ENCODE results near the gene COL4A6.

Gene COL4A6

DNA sequence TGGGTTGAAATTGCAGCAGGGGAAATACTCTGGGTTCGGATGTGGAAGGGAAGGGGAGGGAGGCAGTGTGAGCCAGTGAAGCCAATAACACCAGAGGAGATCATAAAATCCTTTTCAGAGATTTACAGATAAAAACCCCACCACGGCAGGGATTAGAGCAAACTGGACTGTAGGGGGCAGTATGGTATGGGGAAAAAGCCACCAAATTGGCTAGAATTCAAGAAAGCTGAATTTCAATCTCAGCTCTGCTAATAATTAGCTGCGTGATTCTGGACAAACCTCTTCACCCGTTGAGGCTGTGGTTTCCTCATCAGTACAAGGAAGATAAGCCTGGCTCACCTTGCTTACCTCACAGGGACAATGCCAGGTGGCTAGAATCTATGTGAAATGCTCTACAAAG lies 238.5 kb downstream of the COL4A6 start:
- DNase-seq: no peak

DNA sequence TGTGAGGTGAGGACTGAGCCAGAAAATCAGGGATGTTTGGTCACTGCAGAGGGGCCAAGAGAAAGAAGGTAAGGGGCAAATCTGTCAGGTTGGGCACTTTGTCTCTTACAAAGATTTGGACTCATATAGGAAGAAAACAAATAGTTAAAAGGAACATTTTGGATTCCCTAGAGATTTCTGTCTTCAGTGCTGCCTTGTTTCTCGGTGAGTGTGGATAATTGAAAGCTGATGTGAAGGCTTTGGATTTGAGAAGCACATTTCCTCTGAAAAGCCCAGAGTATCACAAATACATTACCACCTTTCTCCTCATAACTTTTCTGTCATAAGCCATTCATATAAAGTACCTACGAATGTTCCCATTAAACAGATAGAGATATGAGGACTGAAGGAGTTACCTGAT lies 239.2 kb downstream of the COL4A6 start:
- no peak for DNase-seq

DNA sequence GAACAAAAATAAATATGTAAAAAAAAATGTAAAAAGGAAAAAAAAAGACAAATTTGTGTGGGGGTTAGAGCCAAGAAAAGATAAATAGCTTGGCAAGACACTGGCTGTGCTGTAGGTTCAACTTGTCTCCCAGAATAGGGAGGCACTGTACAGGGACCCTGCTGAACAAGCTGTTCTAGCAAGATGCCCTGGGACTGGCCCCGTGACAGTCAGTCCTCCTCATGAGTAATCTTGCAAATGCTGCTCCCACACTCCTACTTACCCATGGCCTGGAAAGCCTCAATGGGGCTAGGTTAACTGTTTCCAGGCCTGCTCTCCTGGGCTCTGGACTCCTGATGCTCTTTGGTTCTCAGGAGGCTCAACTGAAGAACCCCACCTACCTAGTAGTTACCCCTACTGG lies 239.8 kb downstream of the COL4A6 start:
- DNase-seq: no peak

DNA sequence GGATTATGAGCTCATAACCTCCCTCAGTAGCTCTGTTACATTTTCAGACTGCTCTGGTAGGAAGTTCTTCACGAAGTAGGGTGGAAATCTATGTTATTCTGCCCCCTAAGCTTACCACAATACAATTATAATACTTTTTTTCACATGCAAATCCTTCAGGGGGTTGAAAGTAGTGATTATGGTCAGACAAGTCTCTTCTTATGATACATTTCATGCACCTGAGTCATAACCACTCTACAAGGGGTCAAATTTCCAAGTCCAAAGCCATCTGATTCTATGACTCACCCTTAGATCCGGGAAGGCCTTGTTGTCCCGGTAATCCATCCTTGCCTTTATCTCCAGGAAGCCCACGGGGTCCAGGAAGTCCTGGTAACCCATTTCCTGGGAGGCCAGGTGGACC lies 251.4 kb downstream of the COL4A6 start:
- DNase-seq: no peak

DNA sequence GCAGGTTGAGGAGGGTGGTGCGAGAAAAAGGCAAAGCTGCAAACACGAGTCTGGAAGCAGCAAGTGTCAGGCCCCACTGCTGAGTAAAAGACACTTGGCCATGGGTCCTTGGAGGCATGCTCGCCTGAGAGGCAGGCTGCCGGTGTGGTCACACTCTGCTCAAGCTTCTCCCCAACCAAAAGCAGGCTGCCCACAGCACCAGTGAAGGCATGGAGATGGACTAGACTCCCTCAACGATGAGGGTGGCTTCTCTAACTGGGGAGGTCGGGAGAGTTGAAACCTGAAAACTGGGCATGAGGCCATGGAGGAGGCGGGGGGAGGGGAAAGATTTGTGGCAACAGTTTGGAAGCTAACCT lies 260.1 kb downstream of the COL4A6 start:
- DNase-seq: no peak

DNA sequence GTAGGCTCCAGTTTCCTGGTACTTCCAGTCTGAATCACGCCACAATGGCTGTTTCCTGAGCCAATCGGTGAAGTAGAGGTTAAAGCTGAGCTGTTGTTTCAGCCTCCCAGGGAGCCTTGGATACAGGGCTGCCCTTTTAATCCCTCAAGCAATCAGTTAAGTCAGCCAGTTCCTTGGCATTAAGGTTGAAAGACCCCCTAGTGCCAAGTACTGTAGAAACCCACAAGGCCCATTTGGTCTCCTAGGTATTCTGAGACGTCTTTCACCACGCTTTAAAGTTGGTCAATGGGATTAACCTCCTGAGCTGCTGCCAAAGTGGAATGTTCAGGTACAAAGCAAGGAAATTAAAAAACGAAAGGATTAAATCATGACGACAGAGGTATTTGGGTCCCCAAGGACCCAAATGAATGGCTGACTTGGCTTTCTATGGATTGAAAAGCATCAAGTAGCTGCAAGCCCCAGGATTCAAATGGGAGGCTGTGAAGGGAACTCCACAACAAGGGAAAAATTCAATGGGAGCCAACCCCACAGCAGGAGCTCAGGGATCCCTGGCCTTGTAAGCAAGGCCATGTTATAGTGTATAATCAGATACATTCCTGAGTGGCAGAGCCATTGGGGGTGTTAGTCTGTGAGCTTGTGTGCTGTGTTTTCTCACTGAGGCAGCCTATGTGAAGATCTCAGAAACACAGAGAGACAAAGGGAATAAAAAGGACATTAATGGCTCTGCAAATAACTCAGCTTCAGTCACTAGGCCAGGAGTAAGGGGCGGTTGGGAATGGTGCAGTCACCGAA lies 260.7 kb downstream of the COL4A6 start:
- DNase-seq: no peak

DNA sequence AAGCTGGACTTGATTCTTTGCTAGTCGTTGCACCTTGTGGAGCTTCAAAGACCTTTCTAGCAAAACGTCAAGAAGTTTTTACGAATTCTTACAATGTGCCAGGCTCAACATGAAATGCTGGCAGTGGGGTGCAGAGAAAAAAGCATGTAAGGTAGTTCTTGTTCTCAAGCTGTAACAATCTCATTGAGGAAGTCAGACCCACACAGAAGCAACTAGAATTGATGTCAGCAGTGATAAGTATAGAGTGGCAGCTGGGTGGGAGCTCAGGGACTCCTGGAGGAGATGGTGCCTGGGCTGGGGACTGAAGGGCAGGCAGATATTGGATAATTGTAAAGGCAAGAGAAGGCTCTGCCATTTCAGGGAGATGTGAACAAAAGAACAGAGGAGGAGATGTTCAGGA lies 264.3 kb downstream of the COL4A6 start:
- no peak for DNase-seq

DNA sequence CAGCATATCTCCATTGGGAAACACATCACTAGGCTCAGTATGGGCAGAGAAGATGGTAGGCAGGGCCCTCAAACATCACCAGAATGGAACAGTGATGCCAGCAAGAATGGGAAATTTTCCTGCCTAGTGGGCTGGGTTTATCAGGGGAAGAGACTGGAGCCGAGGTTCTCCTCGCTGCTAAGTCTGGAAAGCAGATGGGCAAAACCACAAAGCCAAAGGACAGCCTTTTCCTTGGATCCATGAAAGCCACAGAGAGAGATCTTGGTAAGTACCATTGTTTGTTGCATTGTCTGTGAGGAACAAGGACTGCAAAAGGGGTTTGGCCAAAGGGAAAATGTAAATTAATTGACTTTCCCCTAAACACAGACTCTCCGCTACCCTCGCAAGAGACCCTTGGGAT lies 266.6 kb downstream of the COL4A6 start:
- DNase-seq: no peak

DNA sequence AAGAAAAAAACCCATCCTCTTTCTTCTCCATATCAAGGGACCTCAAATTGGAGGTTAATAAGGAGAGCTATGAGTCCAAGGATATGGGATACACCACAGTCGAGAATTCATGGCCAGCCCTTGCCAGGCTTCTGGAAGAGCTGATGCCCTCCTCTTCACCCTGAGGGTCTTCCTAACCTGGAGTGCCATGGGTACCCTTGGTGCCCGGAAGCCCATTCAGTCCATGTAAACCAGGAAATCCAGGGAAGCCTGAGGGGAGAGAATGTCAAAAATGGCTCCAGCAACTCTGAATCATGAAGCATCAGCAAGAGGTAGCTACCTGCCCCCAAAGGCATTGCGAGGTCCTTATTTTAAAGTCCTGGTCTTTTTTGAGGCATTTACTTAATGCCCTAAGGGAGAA lies 268.5 kb downstream of the COL4A6 start:
- DNase-seq: no peak

DNA sequence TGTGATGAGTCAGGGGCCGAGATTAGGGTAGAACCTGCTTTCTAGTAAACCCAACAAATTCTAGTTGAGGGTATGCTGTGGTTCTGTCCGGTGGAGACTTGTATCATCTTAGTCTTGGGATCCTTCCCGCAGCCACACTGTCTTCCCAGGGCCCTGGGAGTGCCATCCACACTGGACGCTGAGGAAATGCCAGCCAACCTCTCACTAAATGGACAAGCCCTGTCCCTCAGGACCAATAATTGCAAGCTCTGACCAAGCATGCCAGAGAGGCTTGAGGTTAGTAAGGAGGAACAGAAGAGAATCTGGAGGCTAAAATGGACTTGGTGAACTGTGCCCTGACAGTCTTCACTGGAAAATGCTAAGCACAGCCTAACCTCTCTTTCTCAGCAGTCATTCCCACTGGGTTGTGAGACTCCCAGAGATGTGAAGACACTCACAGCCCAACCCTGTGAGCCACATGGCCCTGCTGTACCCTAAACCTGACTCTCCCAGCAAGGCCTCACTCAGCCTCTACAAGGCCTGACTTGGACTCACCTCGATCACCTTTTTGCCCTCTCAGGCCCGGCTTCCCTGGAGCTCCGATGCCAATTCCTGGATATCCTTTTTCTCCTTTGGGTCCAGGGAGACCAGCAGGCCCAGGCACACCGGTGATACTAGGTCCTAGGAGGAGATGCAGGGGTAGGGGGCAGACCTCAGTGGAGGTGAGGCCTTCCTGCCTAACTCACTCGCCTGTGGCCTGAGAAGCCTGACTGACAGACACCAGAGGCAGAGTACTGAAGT lies 269.1 kb downstream of the COL4A6 start:
- DNase-seq: no peak

DNA sequence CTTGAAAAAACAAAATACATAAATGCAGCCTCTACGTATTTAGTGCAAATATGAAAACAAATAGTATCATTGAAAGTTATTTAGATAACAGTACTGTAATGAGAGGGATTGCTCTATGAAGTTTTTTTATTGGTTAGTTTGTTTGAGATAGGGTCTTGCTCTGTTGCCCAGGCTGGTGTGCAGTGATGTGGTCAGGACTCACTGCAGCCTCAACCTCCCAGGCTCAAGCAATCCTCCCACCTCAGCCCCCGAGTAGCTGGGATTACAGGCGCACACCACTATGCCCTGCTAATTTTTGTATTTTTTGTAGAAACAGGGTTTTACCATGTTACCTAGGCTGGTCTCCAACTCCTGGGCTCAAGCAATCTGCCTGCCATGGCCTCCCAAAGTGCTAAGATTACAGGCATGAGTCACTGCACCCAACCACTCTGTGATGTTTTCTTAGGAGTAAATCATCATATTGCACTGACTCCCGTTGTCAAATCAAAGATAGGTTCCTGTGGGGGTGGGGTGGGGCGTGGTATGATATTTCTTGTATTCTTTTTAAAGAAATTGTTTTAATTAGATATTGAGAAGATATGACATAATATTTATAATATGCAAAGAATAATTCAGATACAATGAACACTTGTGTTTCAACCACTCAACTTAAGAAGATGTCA lies 270.9 kb downstream of the COL4A6 start:
- no peak for DNase-seq

DNA sequence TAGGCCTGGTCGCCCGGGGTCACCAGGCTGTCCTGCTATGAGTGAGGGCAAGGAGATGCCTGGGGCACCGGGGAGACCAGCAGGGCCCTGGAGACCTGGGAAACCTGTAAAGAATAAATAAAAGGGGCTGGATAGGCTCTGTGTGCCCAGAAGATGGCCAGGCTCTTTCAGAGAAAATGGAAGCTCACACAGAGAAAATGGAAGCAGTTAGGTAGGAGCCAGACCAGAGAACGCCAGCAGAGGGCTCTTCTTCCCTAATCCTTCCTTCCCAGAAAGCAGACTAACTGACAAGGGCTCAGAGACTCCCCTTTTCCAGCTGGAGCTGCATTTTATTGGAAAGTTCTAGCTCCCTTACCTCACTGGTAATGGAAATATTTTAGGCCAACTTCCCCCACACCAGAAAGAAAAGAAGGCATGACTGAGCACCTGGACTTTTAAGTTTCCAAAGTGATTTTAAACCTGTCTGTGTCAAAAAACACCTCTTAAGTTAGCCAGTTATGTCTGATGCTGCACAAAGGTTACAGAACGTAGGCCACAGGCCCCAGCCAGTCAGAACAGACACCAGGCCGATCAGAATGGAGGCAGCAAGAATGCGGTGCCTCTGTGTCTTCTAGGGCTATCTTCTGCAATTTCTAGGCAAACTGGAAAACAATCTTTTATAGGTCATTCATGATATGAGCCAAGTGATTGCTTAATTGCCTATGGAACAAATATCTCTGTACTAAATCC lies 272.7 kb downstream of the COL4A6 start:
- DNase-seq: no peak

DNA sequence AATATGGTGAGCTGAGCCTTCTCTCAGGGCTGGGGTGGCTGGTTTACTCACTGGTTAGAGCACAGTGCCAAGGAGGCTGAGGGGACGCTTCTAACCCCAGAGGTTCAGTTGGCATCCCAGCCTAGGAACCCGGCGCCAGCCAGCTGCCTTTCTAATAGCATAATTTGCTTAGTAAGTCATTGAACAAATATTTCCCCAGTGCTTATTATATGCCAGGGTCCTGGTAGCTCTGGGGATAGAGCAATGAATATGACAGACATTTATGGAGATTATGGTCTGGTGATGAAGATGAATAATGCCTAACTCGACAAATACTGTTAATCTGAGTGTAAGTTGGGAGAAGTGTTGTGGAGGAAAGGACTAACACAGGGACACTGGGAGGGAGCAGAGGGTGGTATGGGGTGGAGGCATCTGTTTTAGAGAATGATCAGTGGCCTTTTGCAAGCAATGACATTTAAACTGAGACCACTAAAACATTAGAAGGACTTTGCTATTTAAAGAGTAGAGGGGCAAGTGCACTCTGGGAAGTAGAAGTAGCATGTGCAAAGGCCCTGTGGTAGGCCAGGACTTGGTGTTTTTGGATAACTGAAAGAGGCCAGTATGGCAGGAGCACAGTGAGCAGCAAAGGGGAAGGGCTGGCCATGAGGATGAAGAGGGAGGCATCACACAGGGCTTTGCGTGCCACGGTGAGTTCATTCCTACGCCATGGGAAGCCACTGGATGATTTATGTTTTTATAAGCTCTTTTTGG lies 274.7 kb downstream of the COL4A6 start:
- DNase-seq: no peak

DNA sequence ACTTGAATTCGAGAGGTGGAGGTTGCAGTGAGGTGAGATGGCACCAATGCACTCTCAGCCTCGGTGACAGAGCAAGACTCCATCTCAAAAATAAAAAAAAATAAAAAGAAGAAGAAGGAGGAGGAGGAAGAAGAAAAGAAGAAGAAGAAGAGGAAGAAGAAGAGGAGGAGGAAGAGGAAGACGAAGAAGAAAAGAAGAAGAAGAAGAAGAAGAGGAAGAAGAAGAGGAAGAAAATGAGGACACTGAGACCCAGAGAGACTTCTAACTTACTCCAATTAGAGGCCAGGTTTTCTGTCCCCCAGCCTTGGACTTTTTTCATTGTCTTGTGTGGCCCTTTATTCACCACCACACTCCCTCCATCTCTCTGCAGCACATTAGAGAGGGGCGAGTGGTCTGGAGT lies 276.0 kb downstream of the COL4A6 start:
- no peak for DNase-seq

DNA sequence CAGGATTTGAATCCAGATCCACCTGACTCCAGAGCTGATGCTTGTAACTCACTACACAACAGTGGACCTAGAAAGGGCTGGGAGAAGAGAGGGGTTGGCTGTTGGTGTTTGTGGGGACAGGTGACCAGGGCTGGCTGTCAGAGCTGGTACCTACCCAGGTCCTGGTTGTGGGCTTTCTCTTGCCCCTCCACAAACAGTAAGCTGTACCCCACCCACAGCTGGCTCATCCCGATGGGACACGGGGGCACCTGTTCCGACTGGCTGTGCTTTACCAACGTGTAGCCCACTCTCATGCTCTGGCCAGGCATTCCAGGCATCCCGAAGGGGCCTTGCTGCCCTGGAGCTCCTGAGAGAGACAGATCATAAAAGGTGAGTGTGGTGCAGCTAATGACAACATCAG lies 277.9 kb downstream of the COL4A6 start:
- no peak for DNase-seq

DNA sequence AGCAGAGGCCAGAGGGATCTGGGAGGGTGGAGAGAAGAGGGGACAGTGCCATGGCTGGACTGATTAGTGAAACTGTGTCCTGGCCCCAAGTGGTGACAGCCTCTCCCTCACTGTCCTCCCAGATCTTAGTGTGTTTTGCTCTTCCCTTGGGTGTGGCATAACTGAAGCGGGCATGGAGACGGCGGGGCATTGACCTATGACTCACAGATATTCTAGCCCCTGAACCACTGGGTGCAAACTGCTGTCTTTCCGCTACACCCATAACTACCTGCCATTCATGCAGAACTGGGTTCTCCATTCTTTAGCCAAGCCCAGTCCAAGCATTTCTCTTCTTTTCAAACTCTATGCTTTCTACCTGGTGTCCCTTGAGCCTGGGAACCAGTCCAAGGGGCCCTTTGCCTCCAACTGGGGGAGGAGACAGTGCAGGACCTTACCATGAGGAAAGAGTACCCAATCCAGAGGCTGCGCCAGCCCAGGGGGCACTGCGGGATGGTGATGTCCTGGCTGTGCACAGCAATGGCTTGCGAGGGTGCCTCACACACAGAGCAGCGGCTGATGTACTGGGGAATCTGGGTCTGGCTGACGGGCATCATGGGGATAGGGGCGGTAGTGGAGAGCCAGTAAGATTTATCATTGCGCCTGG lies 279.1 kb downstream of the COL4A6 start:
- no peak for DNase-seq

DNA sequence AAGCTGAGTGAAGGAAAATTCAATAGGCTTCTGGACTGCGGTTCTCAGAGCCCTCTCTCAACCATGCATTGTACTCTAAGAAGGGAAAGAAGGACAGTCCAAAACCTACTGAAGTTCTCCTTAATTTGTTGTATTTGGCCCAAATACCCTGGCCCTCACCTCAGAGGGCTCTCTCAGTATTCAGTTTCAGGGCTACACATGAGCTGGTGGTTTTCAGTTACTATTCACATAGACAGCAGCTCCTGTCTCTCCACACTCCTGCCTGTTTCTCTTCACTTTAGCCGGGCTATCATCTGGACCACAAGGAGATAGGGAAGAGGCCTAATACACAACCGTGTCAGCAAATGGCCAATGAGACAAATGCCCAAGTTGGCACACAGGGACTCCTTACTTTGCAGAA lies 280.6 kb downstream of the COL4A6 start:
- no peak for DNase-seq

DNA sequence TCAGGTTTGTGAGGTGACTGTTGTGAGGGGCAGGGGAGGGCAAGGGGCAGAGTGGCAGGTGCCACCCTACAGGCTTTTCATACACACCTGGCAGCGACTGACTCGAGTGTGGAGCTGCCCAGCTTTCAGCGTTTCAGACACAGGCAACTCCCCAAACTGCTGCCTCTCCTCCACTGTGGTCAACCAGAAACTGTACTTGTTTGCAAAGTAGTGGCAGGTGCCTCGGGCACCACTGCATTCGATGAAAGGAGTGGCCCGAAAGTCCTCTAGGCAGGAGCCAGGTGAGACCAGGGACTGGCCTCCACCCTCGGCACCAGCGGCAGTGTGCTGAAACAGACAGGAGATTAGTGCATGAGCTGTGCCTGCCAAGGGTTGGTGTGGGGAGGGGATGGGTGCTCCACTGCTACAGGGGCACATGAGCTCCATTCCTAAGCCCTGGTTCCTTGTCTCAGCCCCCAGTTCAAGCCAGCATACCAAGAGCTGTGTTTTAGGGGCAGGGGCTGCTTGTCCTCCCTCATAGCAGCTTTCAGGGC lies 281.2 kb downstream of the COL4A6 start:
- DNase-seq: no peak

DNA sequence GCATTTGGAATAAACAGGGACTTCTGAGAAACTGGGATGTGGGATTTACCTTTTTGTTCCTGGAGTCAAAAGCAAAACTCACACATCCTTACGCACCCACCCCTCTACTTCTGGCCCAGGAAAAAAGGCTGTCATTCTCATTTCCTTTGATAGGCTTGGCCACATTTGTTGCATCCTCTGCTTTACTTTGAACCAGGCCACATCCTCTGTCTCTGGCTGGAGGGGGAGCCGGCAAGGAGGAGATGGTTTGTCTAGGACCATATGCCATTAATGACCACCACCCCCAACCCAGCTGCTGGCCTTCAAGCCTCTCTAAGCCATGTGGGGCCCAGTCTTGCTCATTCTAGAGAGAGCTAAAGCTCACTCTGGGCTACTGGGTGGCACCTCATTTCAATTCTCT lies 282.1 kb downstream of the COL4A6 start:
- no peak for DNase-seq

DNA sequence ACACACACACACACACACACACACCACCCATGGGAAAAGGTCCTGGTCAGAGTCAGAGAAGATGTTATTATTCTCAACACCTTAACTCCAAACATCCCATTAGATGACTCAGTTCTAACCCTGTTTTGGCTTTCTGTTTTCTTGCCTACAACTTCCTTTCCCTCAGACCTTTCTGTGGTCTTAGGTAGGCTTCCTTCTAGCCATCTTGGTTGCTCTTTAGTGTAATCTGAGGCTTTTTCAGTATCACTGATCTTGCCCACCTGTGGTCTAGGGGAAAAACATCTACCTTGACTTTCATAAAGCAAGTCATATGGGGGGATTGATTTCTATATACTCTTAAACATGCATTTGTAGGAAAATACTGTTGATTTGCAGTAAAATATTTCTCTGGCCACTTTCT lies 289.7 kb downstream of the COL4A6 start:
- no peak for DNase-seq

DNA sequence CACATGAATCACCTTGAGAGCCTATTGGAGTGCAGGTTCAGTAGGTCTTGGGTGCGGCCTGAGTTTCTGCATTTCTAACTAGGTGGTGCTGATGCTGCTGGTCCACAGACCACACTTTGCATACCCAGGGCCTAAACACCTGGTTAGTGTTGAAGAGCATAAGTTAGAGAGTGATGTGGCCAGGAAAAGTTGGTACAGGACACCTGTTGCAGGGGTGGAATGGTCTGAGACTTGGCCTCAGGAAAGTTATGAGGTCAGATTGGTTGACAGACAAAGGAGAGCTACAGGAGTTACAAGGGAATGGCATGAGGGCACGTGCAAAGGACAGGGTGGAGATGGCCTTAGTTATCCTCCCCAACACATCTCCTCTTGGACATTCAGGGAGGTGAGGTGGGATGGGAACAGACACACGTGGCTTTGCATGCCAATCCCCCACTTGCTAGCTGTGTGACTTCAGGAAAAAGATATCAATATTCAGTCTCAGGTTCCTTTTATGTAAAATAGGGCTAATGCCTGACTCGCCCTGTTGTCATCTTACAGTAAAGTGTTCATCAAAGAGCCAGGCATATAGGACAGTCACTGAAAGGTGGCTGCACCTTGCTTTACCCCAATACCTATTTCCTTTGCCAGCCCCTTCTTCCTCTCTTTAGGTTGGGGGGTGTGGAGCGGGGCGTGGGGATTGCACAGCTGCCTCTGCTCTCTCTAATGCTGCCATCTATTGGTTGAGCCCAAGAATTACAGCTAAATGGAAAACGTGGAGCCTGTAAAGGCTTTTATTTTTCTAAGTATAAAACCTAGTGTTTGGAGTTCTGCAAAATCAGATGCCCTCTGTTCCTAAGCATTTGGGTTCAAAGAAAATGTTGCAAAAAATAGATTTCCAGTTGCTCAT lies 299.2 kb downstream of the COL4A6 start:
- no peak for DNase-seq

All from SIG-M5 (cell line).